GM18505 (cell line): Measurements from ENCODE around the gene DLL3.
"Not testable (repeated sequence)": the region's sequence is repeated elsewhere in the genome, so short reads cannot be mapped to it uniquely, and the experiment has no call there.

Experiments used
- ATAC-seq: cut with Tn5 transposase; IDR thresholded peaks from one replicate; pipeline ENCODE4 v1.9.1; 2021; ENCODE audit not compliant: unreplicated experiment
- POLR2A ChIP-seq: IDR thresholded peaks from 4 replicates; pipeline ENCODE4 v1.6.1; 2011; ENCODE audit warnings: borderline replicate concordance; ENCODE audit not compliant: insufficient read depth, insufficient read length; ENCODE audit errors: extremely low read depth

The DLL3 gene, protein sequence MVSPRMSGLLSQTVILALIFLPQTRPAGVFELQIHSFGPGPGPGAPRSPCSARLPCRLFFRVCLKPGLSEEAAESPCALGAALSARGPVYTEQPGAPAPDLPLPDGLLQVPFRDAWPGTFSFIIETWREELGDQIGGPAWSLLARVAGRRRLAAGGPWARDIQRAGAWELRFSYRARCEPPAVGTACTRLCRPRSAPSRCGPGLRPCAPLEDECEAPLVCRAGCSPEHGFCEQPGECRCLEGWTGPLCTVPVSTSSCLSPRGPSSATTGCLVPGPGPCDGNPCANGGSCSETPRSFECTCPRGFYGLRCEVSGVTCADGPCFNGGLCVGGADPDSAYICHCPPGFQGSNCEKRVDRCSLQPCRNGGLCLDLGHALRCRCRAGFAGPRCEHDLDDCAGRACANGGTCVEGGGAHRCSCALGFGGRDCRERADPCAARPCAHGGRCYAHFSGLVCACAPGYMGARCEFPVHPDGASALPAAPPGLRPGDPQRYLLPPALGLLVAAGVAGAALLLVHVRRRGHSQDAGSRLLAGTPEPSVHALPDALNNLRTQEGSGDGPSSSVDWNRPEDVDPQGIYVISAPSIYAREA

GRCh38 chr19:39498798-39499642 lies at the start of gene DLL3:
TSS of gene DLL3 (plus strand) at chr19:39498947. CDS start at chr19:39498975, 28 bp downstream.
- TF ChIP-seq POLR2A = no peak
- ATAC-seq = no peak

DNA sequence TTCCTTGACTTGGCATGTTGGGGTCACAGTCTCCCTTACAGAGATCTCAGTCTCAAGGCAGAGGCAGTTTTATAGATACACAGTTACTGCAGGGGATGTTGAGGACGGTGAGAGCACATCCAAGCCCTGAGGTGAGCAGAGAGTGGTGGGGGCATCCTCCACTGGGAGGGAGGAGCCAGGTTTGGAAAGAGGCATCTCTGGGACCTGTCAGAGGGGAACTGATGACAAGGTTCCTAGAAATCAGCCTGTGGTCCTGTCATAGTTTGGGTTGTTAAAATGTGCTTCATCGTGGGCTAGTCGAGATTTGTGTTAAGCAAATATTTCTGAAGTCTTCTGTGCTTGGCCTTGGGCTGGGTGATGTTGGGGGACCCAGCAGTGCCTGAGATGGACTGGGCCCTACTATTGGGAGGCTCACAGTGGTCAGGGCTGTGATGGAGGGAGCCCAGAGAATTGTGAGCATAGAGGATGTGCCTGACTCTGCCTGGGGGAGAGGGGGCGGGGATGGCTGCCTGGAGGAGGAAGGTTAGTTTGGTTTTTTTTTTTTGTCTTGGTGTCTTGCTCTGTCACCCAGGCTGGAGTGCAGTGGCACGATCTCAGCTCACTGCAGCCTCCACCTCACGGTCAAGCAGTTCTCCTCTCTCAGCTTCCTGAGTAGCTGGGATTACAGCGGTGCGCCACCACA lies 49.5 kb upstream of the DLL3 start:
- TF ChIP-seq POLR2A = no peak
- ATAC-seq = no peak

DNA sequence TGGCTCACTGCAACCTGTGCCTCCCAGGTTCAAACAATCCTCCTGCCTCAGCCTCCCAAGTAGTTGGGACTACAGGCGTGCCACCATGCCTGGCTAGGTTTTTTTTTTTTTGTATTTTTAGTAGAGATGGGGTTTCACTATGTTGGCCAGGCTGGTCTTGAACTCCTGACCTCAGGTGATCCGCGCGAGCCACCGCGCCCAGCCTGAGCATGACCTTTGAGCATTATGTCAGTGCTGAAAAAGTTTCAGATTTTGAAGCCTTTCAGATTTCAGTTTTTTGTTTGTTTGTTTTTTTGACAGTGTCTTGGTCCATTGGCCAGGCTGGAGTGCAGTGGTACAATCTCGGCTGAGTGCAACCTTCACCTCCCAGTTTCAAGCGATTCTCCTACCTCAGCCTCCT lies 47.5 kb upstream of the DLL3 start:
- ATAC-seq = not testable (repeated sequence)

- no peak for ATAC-seq
- no peak for TF ChIP-seq POLR2A
These were observed 35.3 kb upstream of the DLL3 start for GRCh38 chr19:39463403-39463802.

DNA sequence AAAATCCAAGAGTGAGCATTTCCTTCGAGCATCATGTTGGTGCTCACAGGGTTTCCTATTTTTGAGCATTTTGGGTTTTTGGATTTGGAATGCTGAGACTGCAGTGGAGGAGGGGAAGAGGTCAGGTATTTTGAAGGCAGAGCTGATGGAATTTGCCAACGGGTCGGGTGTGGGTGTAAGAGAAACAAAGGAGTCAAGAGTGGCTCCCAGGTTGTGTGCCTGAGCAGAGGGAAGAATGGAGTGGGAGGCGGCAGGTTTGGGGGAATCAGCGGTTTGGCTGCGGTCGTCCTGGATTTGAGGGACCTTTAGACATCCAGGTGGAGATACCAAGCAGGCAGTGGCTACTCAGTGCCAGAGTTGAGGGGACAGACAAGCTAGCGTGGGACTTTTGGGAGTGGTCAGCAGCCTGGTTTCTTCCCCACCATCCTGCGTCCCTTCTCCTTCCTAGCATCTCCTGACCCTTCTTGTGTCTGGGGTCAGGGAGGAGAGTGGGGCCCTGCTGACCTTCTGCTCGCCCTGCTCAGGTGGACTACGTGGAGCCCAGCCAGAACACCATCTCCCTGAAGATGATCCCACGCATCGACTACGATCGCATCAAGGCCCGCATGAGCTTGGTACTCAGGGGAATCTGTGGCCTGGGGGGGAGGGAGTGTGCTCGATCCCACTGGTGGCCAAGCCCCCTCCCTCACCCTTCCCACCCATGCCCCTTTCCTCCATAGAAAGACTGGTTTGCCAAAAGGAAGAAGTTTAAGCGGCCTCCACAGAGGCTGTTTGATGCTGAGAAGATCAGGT lies 32.6 kb upstream of the DLL3 start:
- no peak for TF ChIP-seq POLR2A
- no peak for ATAC-seq

GRCh38 chr19:39467941-39468340 lies 30.8 kb upstream of the DLL3 start:
- ATAC-seq = no peak
- TF ChIP-seq POLR2A = no peak

DNA sequence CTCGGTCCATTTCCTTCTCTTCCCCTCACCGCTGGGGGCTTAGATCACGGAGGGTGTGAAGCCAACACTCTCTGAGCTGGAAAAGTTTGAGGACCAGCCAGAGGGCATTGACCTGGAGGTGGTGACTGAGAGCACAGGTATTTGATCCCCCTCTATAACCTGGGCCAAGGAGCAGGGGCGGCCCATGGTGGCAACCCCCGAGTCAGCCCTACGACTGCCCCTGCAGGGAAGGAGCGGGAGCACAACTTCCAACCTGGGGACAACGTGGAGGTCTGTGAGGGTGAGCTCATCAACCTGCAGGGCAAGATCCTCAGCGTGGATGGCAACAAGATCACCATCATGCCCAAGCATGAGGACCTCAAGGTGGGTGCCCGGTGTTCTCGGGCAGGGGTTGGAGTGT lies 29.7 kb upstream of the DLL3 start:
- ATAC-seq = no peak
- no peak for TF ChIP-seq POLR2A

GRCh38 chr19:39469567-39469966 lies 29.2 kb upstream of the DLL3 start:
- TF ChIP-seq POLR2A = no peak
- no peak for ATAC-seq

- ATAC-seq = no peak
- TF ChIP-seq POLR2A = no peak
These were observed 27.9 kb upstream of the DLL3 start for GRCh38 chr19:39470724-39471339.

GRCh38 chr19:39471756-39472536 lies 26.8 kb upstream of the DLL3 start:
- TF ChIP-seq POLR2A = no peak
- no peak for ATAC-seq

GRCh38 chr19:39472746-39473442 lies 25.9 kb upstream of the DLL3 start:
- no peak for TF ChIP-seq POLR2A
- ATAC-seq = no peak
